Osteoblast (primary cell): ENCODE measurements around the gene VEGFD. TPM values are rescaled to one million over a fixed set of nuclear protein-coding genes. Genes with fewer than 3 reads are reported as not detected.

Experiments used
- total RNA-seq: library from RNA; depleted of rRNA; stranded (reverse); fragments of >200 nt; gene quantifications from 2 replicates; pipeline ENCODE4 v1.2.3, GENCODE V29; 2012

VEGFD gene
- total RNA-seq, 1 donor, result 0.36 TPM

Other genes with a start within 250 kb of the VEGFD start
- gene ASB9, start 114.3 kb downstream of the VEGFD start, total RNA-seq, result not detected in 2 replicates
- not detected in 2 replicates for gene ASB11, start 68.8 kb downstream of the VEGFD start, total RNA-seq
- gene PIGA, start 48.9 kb downstream of the VEGFD start, total RNA-seq, result 8.5 and 8.7 TPM in 2 replicates
- gene PIR, start 108.9 kb upstream of the VEGFD start, total RNA-seq, result 15.9 and 16.5 TPM in 2 replicates
- not detected in 2 replicates for gene BMX, start 116.4 kb upstream of the VEGFD start, total RNA-seq
- gene ACE2, start 216.5 kb upstream of the VEGFD start, total RNA-seq, result under 0.01 TPM in 1 of 2 replicates, not detected in the other